PC-9 (cell line): ENCODE measurements around the gene RYR2. TPM values are rescaled to one million over a fixed set of nuclear protein-coding genes. Genes with fewer than 3 reads are reported as not detected.

Experiments
- BruUV-seq: library from RNA; stranded (reverse); fragments of 400-500 nt; replicated peaks from 2 replicates; lab custom pipeline; 2021; lab: Mats Ljungman, UMichigan
- CTCF ChIA-PET: fragments of 300-600 bp; sonication (Branson Sonifier 250); formaldehyde crosslinking; loops from one replicate; lab custom pipeline; 2022; ENCODE audit warnings: antibody characterized with exemption; lab: Charles Lee
- POLR2A ChIA-PET: fragments of 300-600 bp; sonication (Branson Sonifier 250); formaldehyde crosslinking; loops from one replicate; lab custom pipeline; 2022; ENCODE audit warnings: antibody characterized with exemption; ENCODE audit not compliant: unreplicated experiment; lab: Charles Lee
- DNase-seq, 2 experiments: peaks; one replicate each; pipeline versions ENCODE4 v3.0.0 to v3.0.0-alpha.2; 2015 to 2022; ENCODE audit warnings: mixed read lengths in 1 of 2
- H2AFZ ChIP-seq: fragments of 200-600 bp; sonication (generic); 2 replicates; pipeline ENCODE4 v1.8.1; 2017; ENCODE audit warnings: antibody characterized with exemption
- H3F3A ChIP-seq: fragments of 200-600 bp; sonication (generic); 2 replicates; pipeline ENCODE4 v1.8.1; 2017; ENCODE audit warnings: antibody characterized with exemption, mild to moderate bottlenecking, low read depth; ENCODE audit not compliant: insufficient read depth
- H3K27ac ChIP-seq: fragments of 200-600 bp; sonication (generic); 2 replicates; pipeline ENCODE4 v1.6.1; 2016; ENCODE audit warnings: mixed run types
- H3K27me3 ChIP-seq: fragments of 200-600 bp; sonication (generic); 2 replicates; pipeline ENCODE4 v1.6.1; 2016; ENCODE audit warnings: low read depth, mixed run types; ENCODE audit not compliant: insufficient read depth
- H3K36me3 ChIP-seq: fragments of 200-600 bp; sonication (generic); 2 replicates; pipeline ENCODE4 v1.6.1; 2016; ENCODE audit warnings: low read depth, mixed run types
- H3K4me1 ChIP-seq: fragments of 200-600 bp; sonication (generic); replicated peaks from 2 replicates; pipeline ENCODE4 v1.6.1; 2016; ENCODE audit warnings: mixed run types; ENCODE audit not compliant: insufficient read depth
- H3K4me2 ChIP-seq: fragments of 200-600 bp; sonication (generic); 2 replicates; pipeline ENCODE4 v1.6.1; 2017; ENCODE audit warnings: mixed run types
- H3K4me3 ChIP-seq: fragments of 200-600 bp; sonication (generic); 2 replicates; pipeline ENCODE4 v1.6.1; 2016; ENCODE audit warnings: mixed run types
- H3K79me2 ChIP-seq: fragments of 200-600 bp; sonication (generic); 2 replicates; pipeline ENCODE4 v1.6.1; 2017; ENCODE audit warnings: low read depth, mixed run types
- H3K9me2 ChIP-seq: fragments of 200-600 bp; sonication (generic); 2 replicates; pipeline ENCODE4 v1.8.1; 2017; ENCODE audit warnings: mild to moderate bottlenecking; ENCODE audit not compliant: insufficient read depth
- H3K9me3 ChIP-seq: fragments of 200-600 bp; sonication (generic); 2 replicates; pipeline ENCODE4 v1.8.1; 2016; ENCODE audit warnings: low read depth; ENCODE audit not compliant: insufficient read depth
- H4K20me1 ChIP-seq: fragments of 200-600 bp; sonication (generic); 2 replicates; pipeline ENCODE4 v1.8.1; 2017; ENCODE audit not compliant: insufficient read depth
- EZH2 ChIP-seq: fragments of 200-600 bp; sonication (generic); IDR thresholded peaks from 2 replicates; pipeline ENCODE4 v1.8.0; 2017; ENCODE audit warnings: antibody characterized with exemption, low read depth
- intact Hi-C: fragments of 100-400 bp; cut with micrococcal nuclease; formaldehyde crosslinking; loops from one replicate; pipeline ENCODE4 v1.10.0; 2022; ENCODE audit not compliant: unreplicated experiment
- total RNA-seq: library from RNA; stranded (reverse); gene quantifications from 2 replicates; pipeline ENCODE4 v1.2.3, GENCODE V29; 2021
- TF ChIP-seq, protein P1 (sequence below): fragments of 200-600 bp; sonication (generic); conservative IDR thresholded peaks from 2 replicates; pipeline ENCODE4 v1.6.1; 2017; ENCODE audit warnings: mixed run types, antibody characterized with exemption, mild to moderate bottlenecking, moderate library complexity

The RYR2 gene
- total RNA-seq, 1 experiment from 2014 or later = not detected

GRCh38 chr1:237223419-237223818 is 181.4 kb downstream of the RYR2 start:
- intact Hi-C loops = no loop called here
- POLR2A ChIA-PET = no interaction called here
- DNase-seq = no peak
- BruUV-seq = no TSS peak
- CTCF ChIA-PET = no interaction called here
- 0 out of 2 replicates have a peak, but pooled peaks cover 9% of the 10 kb centered on the region for H3K27me3 ChIP-seq
- no peaks in the 10 kb centered on the region for H3K79me2 ChIP-seq
- H3K9me2 ChIP-seq = no peaks in the 10 kb centered on the region
- no peak overlapping the region for H2AFZ ChIP-seq
- no peaks in the 10 kb centered on the region for H3F3A ChIP-seq
- no peaks in the 10 kb centered on the region for H3K9me3 ChIP-seq
- H4K20me1 ChIP-seq = no peaks in the 10 kb centered on the region
- no peak for TF ChIP-seq EZH2
- TF ChIP-seq, protein P1, sequence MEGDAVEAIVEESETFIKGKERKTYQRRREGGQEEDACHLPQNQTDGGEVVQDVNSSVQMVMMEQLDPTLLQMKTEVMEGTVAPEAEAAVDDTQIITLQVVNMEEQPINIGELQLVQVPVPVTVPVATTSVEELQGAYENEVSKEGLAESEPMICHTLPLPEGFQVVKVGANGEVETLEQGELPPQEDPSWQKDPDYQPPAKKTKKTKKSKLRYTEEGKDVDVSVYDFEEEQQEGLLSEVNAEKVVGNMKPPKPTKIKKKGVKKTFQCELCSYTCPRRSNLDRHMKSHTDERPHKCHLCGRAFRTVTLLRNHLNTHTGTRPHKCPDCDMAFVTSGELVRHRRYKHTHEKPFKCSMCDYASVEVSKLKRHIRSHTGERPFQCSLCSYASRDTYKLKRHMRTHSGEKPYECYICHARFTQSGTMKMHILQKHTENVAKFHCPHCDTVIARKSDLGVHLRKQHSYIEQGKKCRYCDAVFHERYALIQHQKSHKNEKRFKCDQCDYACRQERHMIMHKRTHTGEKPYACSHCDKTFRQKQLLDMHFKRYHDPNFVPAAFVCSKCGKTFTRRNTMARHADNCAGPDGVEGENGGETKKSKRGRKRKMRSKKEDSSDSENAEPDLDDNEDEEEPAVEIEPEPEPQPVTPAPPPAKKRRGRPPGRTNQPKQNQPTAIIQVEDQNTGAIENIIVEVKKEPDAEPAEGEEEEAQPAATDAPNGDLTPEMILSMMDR = no peak
- H3K4me3 ChIP-seq = no peak overlapping the region
- H3K4me1 ChIP-seq = no peaks in the 10 kb centered on the region
- no peaks in the 10 kb centered on the region for H3K36me3 ChIP-seq
- H3K27ac ChIP-seq = no peak overlapping the region
- H3K4me2 ChIP-seq = no peak overlapping the region

DNA sequence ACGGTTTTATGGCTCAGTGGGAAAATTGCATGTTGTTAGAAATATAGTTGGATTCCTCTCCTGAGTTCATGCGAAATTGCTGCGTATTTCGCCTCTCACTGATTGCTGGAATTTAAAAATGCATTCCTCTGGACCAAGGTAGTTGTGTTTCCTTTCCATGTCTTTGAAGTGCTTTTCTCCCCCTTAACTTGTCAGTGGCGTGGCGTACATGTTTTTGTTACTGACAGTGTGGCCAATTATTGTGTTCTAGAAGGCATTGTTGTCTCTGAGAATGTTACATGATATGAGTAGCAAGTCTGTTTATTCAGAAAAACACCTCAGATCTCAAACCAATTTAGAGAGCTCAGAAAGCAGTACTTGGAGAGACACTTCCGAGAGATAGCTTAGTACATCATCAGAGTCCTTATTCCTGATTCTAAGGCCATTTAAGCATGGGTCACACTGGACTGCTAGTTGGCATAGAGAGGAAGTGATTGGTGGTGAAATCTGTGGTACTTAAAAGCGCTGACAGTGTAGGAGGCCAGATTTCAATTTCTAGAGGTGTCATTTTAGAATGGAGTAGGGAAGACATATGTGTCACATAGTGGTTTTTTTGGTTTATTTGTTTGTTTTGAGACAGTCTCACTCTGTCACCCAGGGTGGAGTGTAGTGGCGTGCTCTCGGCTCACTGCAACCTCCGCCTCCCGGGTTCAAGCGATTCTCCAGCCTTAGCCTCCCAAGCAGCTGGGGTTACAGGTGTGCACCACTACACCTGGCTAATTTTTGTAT is 184.4 kb downstream of the RYR2 start:
- no peaks in the 10 kb centered on the region for H3K79me2 ChIP-seq
- intact Hi-C loops = no loop called here
- TF ChIP-seq, protein P1 = no peak
- no peak for TF ChIP-seq EZH2

GRCh38 chr1:237227476-237227875 is 185.5 kb downstream of the RYR2 start:
- H3K27me3 ChIP-seq = 0 out of 2 replicates have a peak, but pooled peaks cover 6% of the 10 kb centered on the region
- no TSS peak for BruUV-seq
- H3K4me1 ChIP-seq = no peaks in the 10 kb centered on the region
- TF ChIP-seq, protein P1 = no peak
- no peak for TF ChIP-seq EZH2
- no peaks in the 10 kb centered on the region for H3F3A ChIP-seq
- H2AFZ ChIP-seq = no peak overlapping the region
- DNase-seq = no peak
- H3K4me3 ChIP-seq = no peak overlapping the region
- no peaks in the 10 kb centered on the region for H3K36me3 ChIP-seq
- no peaks in the 10 kb centered on the region for H3K9me2 ChIP-seq
- no peaks in the 10 kb centered on the region for H3K9me3 ChIP-seq
- H3K4me2 ChIP-seq = no peak overlapping the region
- H3K27ac ChIP-seq = no peak overlapping the region
- intact Hi-C loops = no loop called here
- ChIA-PET POLR2A (no interaction called here), CTCF (no interaction called here)
- H3K79me2 ChIP-seq = no peaks in the 10 kb centered on the region
- H4K20me1 ChIP-seq = no peaks in the 10 kb centered on the region

More for the DNA sequence above, 184.4 kb downstream of the RYR2 start:
- no peak overlapping the region for H3K4me3 ChIP-seq
- H3K27ac ChIP-seq = no peak overlapping the region
- 0 out of 2 replicates have a peak, but pooled peaks cover 6% of the 10 kb centered on the region for H3K27me3 ChIP-seq
- no peaks in the 10 kb centered on the region for H3K36me3 ChIP-seq
- no peaks in the 10 kb centered on the region for H3K9me3 ChIP-seq
- H3K4me2 ChIP-seq = no peak overlapping the region
- no peaks in the 10 kb centered on the region for H3K4me1 ChIP-seq
- no TSS peak for BruUV-seq
- CTCF ChIA-PET = no interaction called here
- no peaks in the 10 kb centered on the region for H4K20me1 ChIP-seq
- H3F3A ChIP-seq = no peaks in the 10 kb centered on the region
- POLR2A ChIA-PET = no interaction called here
- no peaks in the 10 kb centered on the region for H3K9me2 ChIP-seq
- DNase-seq = no peak
- no peak overlapping the region for H2AFZ ChIP-seq
